IMR-90 (cell line): ENCODE measurements around the gene KLK10.

Experiments used
- CTCF ChIP-seq: conservative IDR thresholded peaks from 2 replicates; pipeline ENCODE4 v1.5.1; 2012; ENCODE audit warnings: mild to moderate bottlenecking, low read depth, low read length, improper control_type of control experiment
- POLR2A ChIP-seq: IDR thresholded peaks from 2 replicates; pipeline ENCODE4 v1.6.1; 2012; ENCODE audit warnings: mild to moderate bottlenecking, low read depth, low read length
- RAD21 ChIP-seq: IDR thresholded peaks from 2 replicates; pipeline ENCODE4 v1.6.1; 2012; ENCODE audit warnings: low read length, improper control_type of control experiment

GRCh38 chr19:51027873-51028272 is 8.4 kb upstream of the KLK10 start:
- TF ChIP-seq CTCF (no peak), POLR2A (no peak), RAD21 (no peak)
